Activated naive CD4-positive, alpha-beta T cell treated with anti-CD3 and anti-CD28 coated beads, Interleukin-2, amount 50 U/mL, for 24 hours (primary cell): ENCODE data around the gene NEXN.

ENCODE experiments used
- H3K27ac Mint-ChIP-seq: one replicate; pipeline ENCODE4 v1.8.0; 2021; ENCODE audit warnings: mild to moderate bottlenecking, mixed read lengths
- H3K27me3 Mint-ChIP-seq: one replicate; pipeline ENCODE4 v1.8.0; 2021; ENCODE audit warnings: mixed read lengths
- H3K36me3 Mint-ChIP-seq: one replicate; pipeline ENCODE4 v1.8.0; 2021; ENCODE audit warnings: mixed read lengths
- H3K4me1 Mint-ChIP-seq: one replicate; pipeline ENCODE4 v1.8.0; 2021; ENCODE audit warnings: mixed read lengths
- H3K4me3 Mint-ChIP-seq: one replicate; pipeline ENCODE4 v1.8.0; 2021; ENCODE audit warnings: mild to moderate bottlenecking, mixed read lengths
- H3K9me3 Mint-ChIP-seq: one replicate; pipeline ENCODE4 v1.8.0; 2021; ENCODE audit warnings: mixed read lengths

Gene NEXN

GRCh38 chr1:77888081-77888780, at the start of gene NEXN:
NEXN (plus strand) TSS chr1:77888624; CDS start chr1:77916107, 27,483 bp downstream.
- Mint-ChIP-seq H3K27me3 (peaks cover 12% of the 10 kb centered on the region), H3K4me1 (peaks cover 10% of the 10 kb centered on the region), H3K4me3 (peak within 1 kb of the TSS; percentile 79), H3K9me3 (no peaks in the 10 kb centered on the region), H3K36me3 (peaks cover 11% of the 10 kb centered on the region), H3K27ac (no peak within 1 kb of the TSS)

GRCh38 chr1:77841574-77841973, 46.9 kb upstream of the NEXN start:
- Mint-ChIP-seq H3K36me3 (peaks cover 12% of the 10 kb centered on the region), H3K27ac (no peak overlapping the region), H3K4me3 (no peak overlapping the region), H3K9me3 (no peaks in the 10 kb centered on the region), H3K4me1 (peaks cover 8% of the 10 kb centered on the region), H3K27me3 (no peaks in the 10 kb centered on the region)

GRCh38 chr1:77845951-77846350, 42.5 kb upstream of the NEXN start:
- H3K9me3 Mint-ChIP-seq: no peaks in the 10 kb centered on the region
- peaks cover 14% of the 10 kb centered on the region for H3K4me1 Mint-ChIP-seq
- peaks cover 19% of the 10 kb centered on the region for H3K36me3 Mint-ChIP-seq
- H3K27me3 Mint-ChIP-seq: no peaks in the 10 kb centered on the region
- H3K27ac Mint-ChIP-seq: no peak overlapping the region
- H3K4me3 Mint-ChIP-seq: no peak overlapping the region

GRCh38 chr1:77846966-77847365, 41.5 kb upstream of the NEXN start:
- peaks cover 19% of the 10 kb centered on the region for H3K36me3 Mint-ChIP-seq
- H3K4me3 Mint-ChIP-seq: no peak overlapping the region
- H3K27me3 Mint-ChIP-seq: no peaks in the 10 kb centered on the region
- H3K9me3 Mint-ChIP-seq: no peaks in the 10 kb centered on the region
- no peak overlapping the region for H3K27ac Mint-ChIP-seq
- peaks cover 14% of the 10 kb centered on the region for H3K4me1 Mint-ChIP-seq

GRCh38 chr1:77847621-77848080, 40.8 kb upstream of the NEXN start:
- Mint-ChIP-seq H3K4me1 (peaks cover 14% of the 10 kb centered on the region), H3K36me3 (peaks cover 23% of the 10 kb centered on the region), H3K9me3 (no peaks in the 10 kb centered on the region), H3K27ac (no peak overlapping the region), H3K27me3 (no peaks in the 10 kb centered on the region), H3K4me3 (no peak overlapping the region)

- Mint-ChIP-seq H3K27ac (no peak overlapping the region), H3K27me3 (no peaks in the 10 kb centered on the region), H3K4me3 (no peak overlapping the region), H3K36me3 (peaks cover 36% of the 10 kb centered on the region), H3K9me3 (peaks cover 8% of the 10 kb centered on the region), H3K4me1 (peaks cover 18% of the 10 kb centered on the region)
Measured at GRCh38 chr1:77850082-77850481, 38.3 kb upstream of the NEXN start.

- H3K36me3 Mint-ChIP-seq: peaks cover 46% of the 10 kb centered on the region
- peaks cover 25% of the 10 kb centered on the region for H3K4me1 Mint-ChIP-seq
- H3K4me3 Mint-ChIP-seq: no peak overlapping the region
- H3K27me3 Mint-ChIP-seq: no peaks in the 10 kb centered on the region
- H3K27ac Mint-ChIP-seq: no peak overlapping the region
- peaks cover 19% of the 10 kb centered on the region for H3K9me3 Mint-ChIP-seq
Measured at GRCh38 chr1:77857552-77857951, 30.9 kb upstream of the NEXN start.

GRCh38 chr1:77858725-77859124, 29.7 kb upstream of the NEXN start:
- Mint-ChIP-seq H3K27ac (no peak overlapping the region), H3K4me3 (no peak overlapping the region), H3K36me3 (peaks cover 46% of the 10 kb centered on the region)

GRCh38 chr1:77859248-77859647, 29.2 kb upstream of the NEXN start:
- Mint-ChIP-seq H3K27me3 (no peaks in the 10 kb centered on the region), H3K27ac (no peak overlapping the region), H3K4me3 (no peak overlapping the region), H3K4me1 (peaks cover 21% of the 10 kb centered on the region), H3K9me3 (peaks cover 15% of the 10 kb centered on the region), H3K36me3 (peaks cover 42% of the 10 kb centered on the region)

More at GRCh38 chr1:77858725-77859124, 29.7 kb upstream of the NEXN start:
- H3K4me1 Mint-ChIP-seq: peaks cover 25% of the 10 kb centered on the region
- no peaks in the 10 kb centered on the region for H3K27me3 Mint-ChIP-seq
- H3K9me3 Mint-ChIP-seq: peaks cover 19% of the 10 kb centered on the region

GRCh38 chr1:77866296-77866695, 22.1 kb upstream of the NEXN start:
- no peaks in the 10 kb centered on the region for H3K4me1 Mint-ChIP-seq
- no peaks in the 10 kb centered on the region for H3K27me3 Mint-ChIP-seq
- H3K4me3 Mint-ChIP-seq: no peak overlapping the region
- no peak overlapping the region for H3K27ac Mint-ChIP-seq
- H3K36me3 Mint-ChIP-seq: peaks cover 21% of the 10 kb centered on the region
- H3K9me3 Mint-ChIP-seq: no peaks in the 10 kb centered on the region

- Mint-ChIP-seq H3K4me3 (no peak overlapping the region), H3K36me3 (peaks cover 11% of the 10 kb centered on the region), H3K9me3 (no peaks in the 10 kb centered on the region), H3K4me1 (no peaks in the 10 kb centered on the region), H3K27ac (no peak overlapping the region), H3K27me3 (no peaks in the 10 kb centered on the region)
Measured at GRCh38 chr1:77872645-77873044, 15.8 kb upstream of the NEXN start.

- Mint-ChIP-seq H3K27ac (no peak overlapping the region), H3K4me3 (no peak overlapping the region), H3K36me3 (peaks cover 12% of the 10 kb centered on the region), H3K27me3 (no peaks in the 10 kb centered on the region), H3K9me3 (no peaks in the 10 kb centered on the region), H3K4me1 (no peaks in the 10 kb centered on the region)
Measured at GRCh38 chr1:77873461-77873860, 15.0 kb upstream of the NEXN start.

GRCh38 chr1:77874804-77875445, 13.5 kb upstream of the NEXN start:
- H3K36me3 Mint-ChIP-seq: peaks cover 8% of the 10 kb centered on the region
- no peak overlapping the region for H3K27ac Mint-ChIP-seq
- H3K4me3 Mint-ChIP-seq: no peak overlapping the region
- H3K27me3 Mint-ChIP-seq: no peaks in the 10 kb centered on the region
- no peaks in the 10 kb centered on the region for H3K4me1 Mint-ChIP-seq
- no peaks in the 10 kb centered on the region for H3K9me3 Mint-ChIP-seq

GRCh38 chr1:77876884-77877283, 11.5 kb upstream of the NEXN start:
- Mint-ChIP-seq H3K27ac (no peak overlapping the region), H3K27me3 (no peaks in the 10 kb centered on the region), H3K4me3 (no peak overlapping the region), H3K9me3 (no peaks in the 10 kb centered on the region), H3K36me3 (peaks cover 8% of the 10 kb centered on the region), H3K4me1 (peaks cover 6% of the 10 kb centered on the region)

GRCh38 chr1:77881061-77881460, 7.4 kb upstream of the NEXN start:
- H3K36me3 Mint-ChIP-seq: peaks cover 11% of the 10 kb centered on the region
- H3K27me3 Mint-ChIP-seq: peaks cover 4% of the 10 kb centered on the region
- peaks cover 6% of the 10 kb centered on the region for H3K4me1 Mint-ChIP-seq
- H3K4me3 Mint-ChIP-seq: no peak overlapping the region
- no peaks in the 10 kb centered on the region for H3K9me3 Mint-ChIP-seq
- H3K27ac Mint-ChIP-seq: peak overlapping the region; percentile 20

- Mint-ChIP-seq H3K27me3 (peaks cover 7% of the 10 kb centered on the region), H3K9me3 (no peaks in the 10 kb centered on the region), H3K36me3 (peaks cover 14% of the 10 kb centered on the region), H3K4me3 (no peak overlapping the region), H3K4me1 (peaks cover 6% of the 10 kb centered on the region), H3K27ac (no peak overlapping the region)
Measured at GRCh38 chr1:77882411-77882810, 6.0 kb upstream of the NEXN start.
